DOHH2 (cell line): Measurements from ENCODE around the gene KRT15.

Experiments used
- H3F3A ChIP-seq: fragments of 200-600 bp; sonication (generic), shearing (Covaris generic); 2 replicates; pipeline ENCODE4 v1.6.0; 2016; ENCODE audit warnings: antibody characterized with exemption, mild to moderate bottlenecking; ENCODE audit not compliant: control insufficient read depth, insufficient read depth
- H3K27ac ChIP-seq: fragments of 200-600 bp; sonication (generic); 2 replicates; pipeline ENCODE4 v1.5.1; 2014; ENCODE audit warnings: low read depth, mild to moderate bottlenecking, low read length, moderate library complexity
- H3K27me3 ChIP-seq: fragments of 200-600 bp; sonication (generic); 2 replicates; pipeline ENCODE4 v1.6.1; 2014; ENCODE audit warnings: mild to moderate bottlenecking, low read length, mixed read lengths; ENCODE audit not compliant: control insufficient read depth
- H3K36me3 ChIP-seq: fragments of 200-600 bp; sonication (generic); 2 replicates; pipeline ENCODE4 v1.6.1; 2014; ENCODE audit warnings: mild to moderate bottlenecking, low read length, moderate library complexity, mixed read lengths; ENCODE audit not compliant: control insufficient read depth
- H3K4me1 ChIP-seq: fragments of 200-600 bp; sonication (generic); 2 replicates; pipeline ENCODE4 v1.6.1; 2014; ENCODE audit warnings: mild to moderate bottlenecking, low read length, mixed read lengths; ENCODE audit not compliant: control insufficient read depth
- H3K4me2 ChIP-seq: fragments of 200-600 bp; sonication (generic); 2 replicates; pipeline ENCODE4 v1.6.0; 2014; ENCODE audit warnings: mild to moderate bottlenecking, low read length, moderate library complexity
- H3K4me3 ChIP-seq: fragments of 200-600 bp; sonication (generic); 2 replicates; pipeline ENCODE4 v1.5.1; 2014; ENCODE audit warnings: mild to moderate bottlenecking, low read length, mixed read lengths
- H3K79me2 ChIP-seq: fragments of 200-600 bp; sonication (generic); 2 replicates; pipeline ENCODE4 v1.6.1; 2014; ENCODE audit warnings: mild to moderate bottlenecking, low read length, mixed read lengths; ENCODE audit not compliant: control insufficient read depth
- H3K9me2 ChIP-seq: fragments of 200-600 bp; sonication (generic); replicated peaks from 2 replicates; pipeline ENCODE4 v1.6.1; 2014; ENCODE audit warnings: mild to moderate bottlenecking, low read length, mixed read lengths; ENCODE audit not compliant: control insufficient read depth
- H3K9me3 ChIP-seq: fragments of 200-600 bp; sonication (generic); 2 replicates; pipeline ENCODE4 v1.6.1; 2014; ENCODE audit warnings: antibody characterized with exemption, low read length, mixed read lengths; ENCODE audit not compliant: control insufficient read depth, insufficient read depth
- H4K20me1 ChIP-seq: fragments of 200-600 bp; sonication (generic); 2 replicates; pipeline ENCODE4 v1.6.0; 2014; ENCODE audit warnings: low read depth, mild to moderate bottlenecking, antibody characterized with exemption, low read length, moderate library complexity; ENCODE audit not compliant: control insufficient read depth, insufficient read depth
- CTCF ChIP-seq: fragments of 200-600 bp; sonication (generic); IDR thresholded peaks from one replicate; pipeline ENCODE4 v1.5.1; 2014; ENCODE audit warnings: antibody characterized with exemption, mild to moderate bottlenecking, low read depth, low read length; ENCODE audit not compliant: poor library complexity, severe bottlenecking
- EZH2phosphoT487 ChIP-seq: fragments of 200-600 bp; sonication (generic); IDR thresholded peaks from 2 replicates; pipeline ENCODE4 v1.6.1; 2017; ENCODE audit warnings: borderline replicate concordance, mild to moderate bottlenecking, antibody characterized with exemption, low read length, moderate library complexity, mixed read lengths

KRT15 gene

GRCh38 chr17:41494524-41494923 lies 24.2 kb downstream of the KRT15 start:
- no peaks in the 10 kb centered on the region for H3K9me3 ChIP-seq
- no peaks in the 10 kb centered on the region for H3K9me2 ChIP-seq
- no peaks in the 10 kb centered on the region for H3K79me2 ChIP-seq
- no peaks in the 10 kb centered on the region for H3F3A ChIP-seq
- H3K36me3 ChIP-seq = no peaks in the 10 kb centered on the region
- no peak overlapping the region for H3K4me2 ChIP-seq
- H3K27me3 ChIP-seq = no peaks in the 10 kb centered on the region
- H3K27ac ChIP-seq = no peak overlapping the region
- H4K20me1 ChIP-seq = no peaks in the 10 kb centered on the region
- peaks cover 10% of the 10 kb centered on the region for H3K4me1 ChIP-seq
- TF ChIP-seq CTCF (no peak), EZH2phosphoT487 (no peak)
- no peak overlapping the region for H3K4me3 ChIP-seq

GRCh38 chr17:41492771-41493170 lies 25.9 kb downstream of the KRT15 start:
- TF ChIP-seq CTCF = no peak
- no peak for TF ChIP-seq EZH2phosphoT487
- H3K79me2 ChIP-seq = no peaks in the 10 kb centered on the region
- H3K9me3 ChIP-seq = no peaks in the 10 kb centered on the region
- no peak overlapping the region for H3K27ac ChIP-seq
- H3K36me3 ChIP-seq = no peaks in the 10 kb centered on the region
- no peaks in the 10 kb centered on the region for H3K9me2 ChIP-seq
- no peak overlapping the region for H3K4me2 ChIP-seq
- no peak overlapping the region for H3K4me3 ChIP-seq
- H3F3A ChIP-seq = no peaks in the 10 kb centered on the region
- no peaks in the 10 kb centered on the region for H3K27me3 ChIP-seq
- peaks cover 4% of the 10 kb centered on the region for H3K4me1 ChIP-seq
- H4K20me1 ChIP-seq = no peaks in the 10 kb centered on the region

- Histone ChIP-seq H3K9me3 (no peaks in the 10 kb centered on the region), H3K4me3 (no peak overlapping the region), H3K36me3 (no peaks in the 10 kb centered on the region), H3K9me2 (no peaks in the 10 kb centered on the region), H3K27ac (no peak overlapping the region), H3K79me2 (no peaks in the 10 kb centered on the region), H3K27me3 (no peaks in the 10 kb centered on the region), H3K4me1 (peaks cover 4% of the 10 kb centered on the region), H4K20me1 (no peaks in the 10 kb centered on the region), H3K4me2 (no peak overlapping the region), H3F3A (no peaks in the 10 kb centered on the region)
- TF ChIP-seq CTCF (no peak), EZH2phosphoT487 (no peak)
Measured at GRCh38 chr17:41492351-41492750, 26.3 kb downstream of the KRT15 start.

- no peaks in the 10 kb centered on the region for H3K79me2 ChIP-seq
- H3K36me3 ChIP-seq = no peaks in the 10 kb centered on the region
- H3K9me3 ChIP-seq = no peaks in the 10 kb centered on the region
- H3K27ac ChIP-seq = no peak overlapping the region
- no peak for TF ChIP-seq CTCF
- no peak for TF ChIP-seq EZH2phosphoT487
- no peaks in the 10 kb centered on the region for H3F3A ChIP-seq
- no peaks in the 10 kb centered on the region for H4K20me1 ChIP-seq
- no peaks in the 10 kb centered on the region for H3K9me2 ChIP-seq
- H3K27me3 ChIP-seq = no peaks in the 10 kb centered on the region
- H3K4me1 ChIP-seq = no peaks in the 10 kb centered on the region
- no peak overlapping the region for H3K4me3 ChIP-seq
- no peak overlapping the region for H3K4me2 ChIP-seq
Measured at GRCh38 chr17:41491476-41491875, 27.2 kb downstream of the KRT15 start.
